CD1c-positive myeloid dendritic cell (primary cell): ENCODE results near the gene PCDHAC1.
"Not testable (repeated sequence)": the region's sequence is repeated elsewhere in the genome, so short reads cannot be mapped to it uniquely, and the experiment has no call there.

Experiments
- DNase-seq: peaks from one replicate; pipeline ENCODE4 v3.0.0-alpha.2; 2016; ENCODE audit errors: extremely low spot score

Gene PCDHAC1

GRCh38 chr5:140925806-140926442 is at the start of gene PCDHAC1:
TSS of gene PCDHAC1 (plus strand) at chr5:140926299. CDS start at chr5:140926893, 594 bp downstream.
- DNase-seq: no peak

- not testable (repeated sequence) for DNase-seq
Observed at GRCh38 chr5:140876541-140877261, 49.4 kb upstream of the PCDHAC1 start.

- no peak for DNase-seq
Observed at GRCh38 chr5:140877262-140877581, 48.9 kb upstream of the PCDHAC1 start.

GRCh38 chr5:140881889-140882590 is 44.1 kb upstream of the PCDHAC1 start, which contains the start of gene PCDHA13:
TSS of gene PCDHA13 (plus strand) at chr5:140882124. CDS start at chr5:140882269, 145 bp downstream.
- no peak for DNase-seq

- DNase-seq: no peak
Observed at GRCh38 chr5:140882591-140882899, 43.6 kb upstream of the PCDHAC1 start.

GRCh38 chr5:140883373-140883772 is 42.7 kb upstream of the PCDHAC1 start:
- DNase-seq: no peak

- DNase-seq: no peak
Observed at GRCh38 chr5:140883927-140884697, 42.0 kb upstream of the PCDHAC1 start.

GRCh38 chr5:140916325-140916724 is 9.8 kb upstream of the PCDHAC1 start:
- no peak for DNase-seq

GRCh38 chr5:140923601-140924000 is 2.5 kb upstream of the PCDHAC1 start:
- no peak for DNase-seq

- no peak for DNase-seq
Observed at GRCh38 chr5:140926443-140927227, 536 bp downstream of the PCDHAC1 start.

- no peak for DNase-seq
Observed at GRCh38 chr5:140927228-140927573, 1.1 kb downstream of the PCDHAC1 start.

GRCh38 chr5:140934964-140935606 is 9.0 kb downstream of the PCDHAC1 start:
- DNase-seq: no peak

- no peak for DNase-seq
Observed at GRCh38 chr5:140946578-140946977, 20.5 kb downstream of the PCDHAC1 start.

- no peak for DNase-seq
Observed at GRCh38 chr5:140951636-140952035, 25.5 kb downstream of the PCDHAC1 start.

GRCh38 chr5:140953234-140953633 is 27.1 kb downstream of the PCDHAC1 start:
- DNase-seq: no peak

GRCh38 chr5:140962190-140962589 is 36.1 kb downstream of the PCDHAC1 start:
- no peak for DNase-seq

GRCh38 chr5:140964356-140964755 is 38.3 kb downstream of the PCDHAC1 start:
- no peak for DNase-seq

GRCh38 chr5:140965905-140966292 is 39.8 kb downstream of the PCDHAC1 start:
- DNase-seq: no peak

- DNase-seq: no peak
Observed at GRCh38 chr5:140966293-140967225, 40.5 kb downstream of the PCDHAC1 start, which contains the start of gene PCDHAC2. TSS of gene PCDHAC2 (plus strand) at chr5:140966476. CDS start at chr5:140966767, 291 bp downstream.
